DOHH2 (cell line): Measurements from ENCODE around the gene MEX3D.
"Not testable (repeated sequence)": the region's sequence is repeated elsewhere in the genome, so short reads cannot be mapped to it uniquely, and the experiment has no call there.

Source experiments
- CTCF ChIP-seq: fragments of 200-600 bp; sonication (generic); IDR thresholded peaks from one replicate; pipeline ENCODE4 v1.5.1; 2014; ENCODE audit warnings: antibody characterized with exemption, mild to moderate bottlenecking, low read depth, low read length; ENCODE audit not compliant: poor library complexity, severe bottlenecking
- EZH2phosphoT487 ChIP-seq: fragments of 200-600 bp; sonication (generic); IDR thresholded peaks from 2 replicates; pipeline ENCODE4 v1.6.1; 2017; ENCODE audit warnings: borderline replicate concordance, mild to moderate bottlenecking, antibody characterized with exemption, low read length, moderate library complexity, mixed read lengths

- TF ChIP-seq CTCF, EZH2phosphoT487: not testable (repeated sequence)
Measured at GRCh38 chr19:1539749-1540148, 28.4 kb downstream of the MEX3D start.
